Measurements from ENCODE around the gene NFIL3.
"Not testable (repeated sequence)": the region's sequence is repeated elsewhere in the genome, so short reads cannot be mapped to it uniquely, and the experiment has no call there.

The NFIL3 gene

GRCh38 chr9:91376239-91376638, 47.4 kb downstream of the NFIL3 start:
- no peak for DNase-seq (ENCODE audit: low spot score)
- Histone ChIP-seq H3K4ac (ENCODE audit: low read length) (no peak overlapping the region), H3K36me3 (replicated peaks in 1 of 2; ENCODE audit: control insufficient read depth in 2 of 2, insufficient read depth in 2 of 2, low read length in 2 of 2) (no peaks in the 10 kb centered on the region), H2BK15ac (ENCODE audit: low read length) (no peak overlapping the region), H3K4me1 (ENCODE audit: control insufficient read depth in 2 of 2, insufficient read depth in 1 of 2, low read depth in 1 of 2, low read length in 2 of 2) (no peaks in the 10 kb centered on the region), H4K8ac (ENCODE audit: low read depth, low read length) (no peak overlapping the region), H2BK5ac (ENCODE audit: low read length) (no peak overlapping the region), H2BK12ac (ENCODE audit: low read length) (no peak overlapping the region), H2BK120ac (ENCODE audit: low read depth, low read length) (no peak overlapping the region), H3K9ac (ENCODE audit: low read depth, low read length, poor library complexity) (no peak overlapping the region), H3K23ac (ENCODE audit: low read depth, low read length, poor library complexity) (no peak overlapping the region), H3K18ac (ENCODE audit: low read length) (no peak overlapping the region), H3K14ac (ENCODE audit: low read length) (no peak overlapping the region), H3K9me3 (replicated peaks in 1 of 2; ENCODE audit: control insufficient read depth in 2 of 2, insufficient read depth in 1 of 2, low read depth in 1 of 2, low read length in 2 of 2) (no peaks in the 10 kb centered on the region), H3K27ac (replicated peaks; ENCODE audit: low read length) (no peak overlapping the region), H4K91ac (ENCODE audit: low read depth, low read length, poor library complexity) (no peak overlapping the region), H2AFZ (ENCODE audit: low read length) (no peak overlapping the region), H3K4me3 (ENCODE audit: low read length in 2 of 2) (no peak overlapping the region), H2AK5ac (ENCODE audit: low read depth, low read length) (no peak overlapping the region), H3K79me1 (ENCODE audit: low read depth, low read length) (no peaks in the 10 kb centered on the region), H3K4me2 (ENCODE audit: insufficient read depth, low read length, poor library complexity, severe bottlenecking) (no peak overlapping the region), H3K27me3 (ENCODE audit: control insufficient read depth in 3 of 3, insufficient read depth in 3 of 3, low read depth in 1 of 3, low read length in 3 of 3) (peaks cover 0 to 11% (median 0%) of the 10 kb centered on the region in 3 experiments)
- no CpG with 5 or more reads among the region's 4 CpGs for WGBS, 2 donors (ENCODE audit: extremely low coverage in 2 of 2, insufficient read length in 2 of 2, insufficient replicate concordance in 1 of 2)

DNA sequence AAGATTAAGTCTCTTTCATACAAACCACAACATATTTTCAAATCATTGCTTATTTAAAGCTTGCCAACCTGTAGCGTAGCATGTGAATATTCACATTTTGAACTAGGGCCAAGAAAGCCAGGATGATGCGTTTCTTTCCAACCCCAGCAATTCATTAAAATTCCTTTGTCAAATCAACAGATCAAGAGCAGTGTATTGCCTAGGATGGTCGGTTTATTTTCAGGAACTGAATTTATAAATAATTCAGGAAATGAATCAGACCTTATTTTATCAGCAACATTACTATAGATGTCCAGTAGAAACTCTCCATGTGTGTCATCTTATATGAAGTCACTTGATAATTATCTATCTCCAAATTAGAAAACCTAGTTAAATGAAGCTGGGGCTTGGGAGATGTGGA, 48.7 kb downstream of the NFIL3 start:
- Histone ChIP-seq H3K4me2 (ENCODE audit: insufficient read depth, low read length, poor library complexity, severe bottlenecking) (no peak overlapping the region), H2AFZ (ENCODE audit: low read length) (no peak overlapping the region), H2BK12ac (ENCODE audit: low read length) (no peak overlapping the region), H3K4me3 (ENCODE audit: low read length in 2 of 2) (no peak overlapping the region), H4K91ac (ENCODE audit: low read depth, low read length, poor library complexity) (no peak overlapping the region), H3K4me1 (ENCODE audit: control insufficient read depth in 2 of 2, insufficient read depth in 1 of 2, low read depth in 1 of 2, low read length in 2 of 2) (no peaks in the 10 kb centered on the region), H2BK15ac (ENCODE audit: low read length) (no peak overlapping the region), H3K27me3 (ENCODE audit: control insufficient read depth in 3 of 3, insufficient read depth in 3 of 3, low read depth in 1 of 3, low read length in 3 of 3) (peaks cover 0 to 11% (median 0%) of the 10 kb centered on the region in 3 experiments), H2BK5ac (ENCODE audit: low read length) (no peak overlapping the region), H3K4ac (ENCODE audit: low read length) (no peak overlapping the region), H3K18ac (ENCODE audit: low read length) (no peak overlapping the region), H3K27ac (replicated peaks; ENCODE audit: low read length) (no peak overlapping the region), H3K79me1 (ENCODE audit: low read depth, low read length) (no peaks in the 10 kb centered on the region), H3K36me3 (replicated peaks in 1 of 2; ENCODE audit: control insufficient read depth in 2 of 2, insufficient read depth in 2 of 2, low read length in 2 of 2) (no peaks in the 10 kb centered on the region), H3K14ac (ENCODE audit: low read length) (no peak overlapping the region), H3K9me3 (replicated peaks in 1 of 2; ENCODE audit: control insufficient read depth in 2 of 2, insufficient read depth in 1 of 2, low read depth in 1 of 2, low read length in 2 of 2) (no peaks in the 10 kb centered on the region), H3K9ac (ENCODE audit: low read depth, low read length, poor library complexity) (no peak overlapping the region), H4K8ac (ENCODE audit: low read depth, low read length) (no peak overlapping the region), H2AK5ac (ENCODE audit: low read depth, low read length) (no peak overlapping the region), H3K23ac (ENCODE audit: low read depth, low read length, poor library complexity) (no peak overlapping the region), H2BK120ac (ENCODE audit: low read depth, low read length) (no peak overlapping the region)
- no CpG with 5 or more reads among the region's 3 CpGs for WGBS, 2 donors (ENCODE audit: extremely low coverage in 2 of 2, insufficient read length in 2 of 2, insufficient replicate concordance in 1 of 2)
- DNase-seq (ENCODE audit: low spot score) = no peak

DNA sequence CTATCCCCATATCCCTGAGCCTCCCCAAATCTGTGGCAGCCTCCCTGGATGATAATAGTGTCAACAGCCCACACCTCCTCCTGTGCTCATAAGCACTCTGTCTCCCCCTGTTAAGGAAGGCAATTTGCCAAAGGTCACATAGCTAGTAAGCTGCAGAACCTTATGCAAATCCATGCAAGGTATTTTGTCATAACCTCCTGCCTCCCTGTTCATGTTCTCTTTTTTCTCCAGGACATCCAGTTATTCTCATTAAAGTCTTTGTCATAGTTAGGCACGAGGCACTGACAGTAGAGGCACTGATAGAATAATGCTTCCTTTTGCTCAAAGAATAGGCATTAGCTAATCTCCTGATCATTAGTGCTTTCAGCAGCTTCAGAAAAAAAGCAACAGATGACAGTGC, 51.7 kb downstream of the NFIL3 start:
- DNase-seq (ENCODE audit: low spot score) = no peak
- H2BK15ac ChIP-seq (ENCODE audit: low read length) = no peak overlapping the region
- H3K14ac ChIP-seq (ENCODE audit: low read length) = no peak overlapping the region
- no peak overlapping the region for H4K8ac ChIP-seq (ENCODE audit: low read depth, low read length)
- no peak overlapping the region for H3K27ac ChIP-seq (replicated peaks; ENCODE audit: low read length)
- no CpG with 5 or more reads among the region's 1 CpG for WGBS, 2 donors (ENCODE audit: extremely low coverage in 2 of 2, insufficient read length in 2 of 2, insufficient replicate concordance in 1 of 2)
- no peak overlapping the region for H2BK5ac ChIP-seq (ENCODE audit: low read length)
- no peak overlapping the region for H2BK12ac ChIP-seq (ENCODE audit: low read length)
- H3K18ac ChIP-seq (ENCODE audit: low read length) = no peak overlapping the region
- no peak overlapping the region for H2AK5ac ChIP-seq (ENCODE audit: low read depth, low read length)
- no peak overlapping the region for H4K91ac ChIP-seq (ENCODE audit: low read depth, low read length, poor library complexity)
- no peak overlapping the region for H2AFZ ChIP-seq (ENCODE audit: low read length)
- H3K9me3 ChIP-seq (replicated peaks in 1 of 2; ENCODE audit: control insufficient read depth in 2 of 2, insufficient read depth in 1 of 2, low read depth in 1 of 2, low read length in 2 of 2) = no peaks in the 10 kb centered on the region
- peaks cover 0 to 8% (median 0%) of the 10 kb centered on the region in 3 experiments for H3K27me3 ChIP-seq (ENCODE audit: control insufficient read depth in 3 of 3, insufficient read depth in 3 of 3, low read depth in 1 of 3, low read length in 3 of 3)
- H3K9ac ChIP-seq (ENCODE audit: low read depth, low read length, poor library complexity) = no peak overlapping the region
- H3K4me1 ChIP-seq (ENCODE audit: control insufficient read depth in 2 of 2, insufficient read depth in 1 of 2, low read depth in 1 of 2, low read length in 2 of 2) = no peaks in the 10 kb centered on the region
- H3K4me2 ChIP-seq (ENCODE audit: insufficient read depth, low read length, poor library complexity, severe bottlenecking) = no peak overlapping the region
- H2BK120ac ChIP-seq (ENCODE audit: low read depth, low read length) = no peak overlapping the region
- H3K36me3 ChIP-seq (replicated peaks in 1 of 2; ENCODE audit: control insufficient read depth in 2 of 2, insufficient read depth in 2 of 2, low read length in 2 of 2) = no peaks in the 10 kb centered on the region
- no peak overlapping the region for H3K4me3 ChIP-seq (ENCODE audit: low read length in 2 of 2)
- H3K79me1 ChIP-seq (ENCODE audit: low read depth, low read length) = no peaks in the 10 kb centered on the region
- H3K4ac ChIP-seq (ENCODE audit: low read length) = no peak overlapping the region
- no peak overlapping the region for H3K23ac ChIP-seq (ENCODE audit: low read depth, low read length, poor library complexity)

- not testable (repeated sequence) for H3K79me1 ChIP-seq (ENCODE audit: low read depth, low read length); H3K4ac ChIP-seq (ENCODE audit: low read length); H2BK12ac ChIP-seq (ENCODE audit: low read length); H2BK5ac ChIP-seq (ENCODE audit: low read length); H3K18ac ChIP-seq (ENCODE audit: low read length); H4K91ac ChIP-seq (ENCODE audit: low read depth, low read length, poor library complexity); H2BK120ac ChIP-seq (ENCODE audit: low read depth, low read length); H3K23ac ChIP-seq (ENCODE audit: low read depth, low read length, poor library complexity); DNase-seq (ENCODE audit: low spot score); H2AK5ac ChIP-seq (ENCODE audit: low read depth, low read length); H3K4me2 ChIP-seq (ENCODE audit: insufficient read depth, low read length, poor library complexity, severe bottlenecking); H3K9ac ChIP-seq (ENCODE audit: low read depth, low read length, poor library complexity); H2BK15ac ChIP-seq (ENCODE audit: low read length); H3K27me3 ChIP-seq (ENCODE audit: control insufficient read depth in 3 of 3, insufficient read depth in 3 of 3, low read depth in 1 of 3, low read length in 3 of 3); H3K4me3 ChIP-seq (ENCODE audit: low read length in 2 of 2); H3K4me1 ChIP-seq (ENCODE audit: control insufficient read depth in 2 of 2, insufficient read depth in 1 of 2, low read depth in 1 of 2, low read length in 2 of 2); H3K27ac ChIP-seq (replicated peaks; ENCODE audit: low read length); H2AFZ ChIP-seq (ENCODE audit: low read length); H3K9me3 ChIP-seq (replicated peaks in 1 of 2; ENCODE audit: control insufficient read depth in 2 of 2, insufficient read depth in 1 of 2, low read depth in 1 of 2, low read length in 2 of 2); H4K8ac ChIP-seq (ENCODE audit: low read depth, low read length); H3K36me3 ChIP-seq (replicated peaks in 1 of 2; ENCODE audit: control insufficient read depth in 2 of 2, insufficient read depth in 2 of 2, low read length in 2 of 2); H3K14ac ChIP-seq (ENCODE audit: low read length)
- WGBS, 2 donors (ENCODE audit: extremely low coverage in 2 of 2, insufficient read length in 2 of 2, insufficient replicate concordance in 1 of 2) = no CpG with 5 or more reads among the region's 3 CpGs
Observed at GRCh38 chr9:91370006-91370405, 53.6 kb downstream of the NFIL3 start.

All from neuronal stem cell (in vitro differentiated cells).